Measurements from ENCODE around the gene BTC.
A peak's percentile ranks its signal among the peaks of the same experiment; 100 is the strongest.
"Not testable (repeated sequence)": the region's sequence is repeated elsewhere in the genome, so short reads cannot be mapped to it uniquely, and the experiment has no call there.

The BTC gene, protein sequence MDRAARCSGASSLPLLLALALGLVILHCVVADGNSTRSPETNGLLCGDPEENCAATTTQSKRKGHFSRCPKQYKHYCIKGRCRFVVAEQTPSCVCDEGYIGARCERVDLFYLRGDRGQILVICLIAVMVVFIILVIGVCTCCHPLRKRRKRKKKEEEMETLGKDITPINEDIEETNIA

GRCh38 chr4:74794382-74795010 lies at the start of gene BTC:
Gene BTC, minus strand, starts transcription at chr4:74794523. Its CDS starts 198 bp downstream, at chr4:74794325.
- peak; percentile 43 for DNase-seq

- DNase-seq, result no peak
Observed at GRCh38 chr4:74840936-74841509, 46.7 kb upstream of the BTC start.

GRCh38 chr4:74838746-74839370 lies 44.5 kb upstream of the BTC start:
- DNase-seq, result no peak

DNA sequence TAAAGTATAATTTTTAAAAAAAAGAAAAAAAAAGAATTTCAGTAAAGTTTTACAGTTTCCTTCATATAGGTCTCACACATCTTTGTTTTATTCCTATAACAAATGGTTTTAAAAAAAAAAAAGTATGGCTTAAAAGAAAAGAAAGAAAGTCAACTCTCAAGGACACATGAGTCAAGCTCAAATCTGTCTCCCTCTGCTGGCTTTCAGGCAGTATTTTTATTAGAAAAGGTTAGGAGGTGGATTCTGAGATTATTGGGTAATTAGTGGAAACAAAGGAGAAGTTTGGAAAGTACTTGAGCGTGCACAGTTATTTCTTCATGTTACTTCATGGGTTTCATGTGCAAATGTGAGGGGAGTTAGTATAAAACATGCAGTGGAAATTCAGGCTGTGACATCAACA lies 36.6 kb upstream of the BTC start:
- no peak for DNase-seq

DNA sequence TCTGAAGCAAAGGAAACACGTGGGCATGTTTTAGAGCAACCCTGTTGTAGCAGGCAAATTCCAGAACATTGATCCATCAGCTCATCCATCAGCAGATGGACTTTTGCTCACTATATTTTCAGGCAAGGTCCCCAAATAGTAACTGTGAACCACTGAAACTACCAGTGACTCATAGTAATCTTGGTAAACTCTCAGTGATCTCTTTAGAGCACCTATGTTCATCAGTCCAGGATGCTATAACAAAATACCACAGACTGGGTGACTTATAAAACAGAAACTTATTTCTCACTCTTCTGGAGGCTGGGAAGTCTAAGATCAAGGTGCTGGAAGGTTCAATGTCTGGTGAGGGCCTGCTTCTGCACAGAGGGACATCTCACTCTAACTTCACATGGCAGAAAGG lies 28.9 kb upstream of the BTC start:
- no peak for DNase-seq

- DNase-seq, result no peak
Observed at GRCh38 chr4:74822603-74823002, 28.3 kb upstream of the BTC start.

DNA sequence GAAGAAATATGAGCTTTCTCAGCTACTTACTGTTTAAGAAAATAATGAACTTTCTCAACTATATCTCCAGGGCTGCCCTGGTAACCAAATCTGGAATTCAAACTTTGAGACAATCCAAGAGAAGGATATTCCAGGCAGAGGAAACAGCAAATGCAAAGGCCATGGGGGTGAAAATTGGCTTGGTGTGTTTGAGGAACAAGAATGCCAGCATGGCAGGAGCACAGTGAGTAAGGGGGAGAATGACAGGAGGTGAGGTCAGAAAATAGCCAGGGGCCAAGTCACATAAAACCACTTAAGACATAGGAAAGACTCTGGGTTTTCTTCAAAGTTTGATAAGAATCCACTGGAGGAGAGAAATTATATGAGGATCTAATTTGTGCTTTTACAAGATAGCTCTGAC lies 27.2 kb upstream of the BTC start:
- DNase-seq, result no peak

GRCh38 chr4:74814052-74814451 lies 19.7 kb upstream of the BTC start:
- no peak for DNase-seq

- DNase-seq, result not testable (repeated sequence)
Observed at GRCh38 chr4:74812056-74812455, 17.7 kb upstream of the BTC start.

DNA sequence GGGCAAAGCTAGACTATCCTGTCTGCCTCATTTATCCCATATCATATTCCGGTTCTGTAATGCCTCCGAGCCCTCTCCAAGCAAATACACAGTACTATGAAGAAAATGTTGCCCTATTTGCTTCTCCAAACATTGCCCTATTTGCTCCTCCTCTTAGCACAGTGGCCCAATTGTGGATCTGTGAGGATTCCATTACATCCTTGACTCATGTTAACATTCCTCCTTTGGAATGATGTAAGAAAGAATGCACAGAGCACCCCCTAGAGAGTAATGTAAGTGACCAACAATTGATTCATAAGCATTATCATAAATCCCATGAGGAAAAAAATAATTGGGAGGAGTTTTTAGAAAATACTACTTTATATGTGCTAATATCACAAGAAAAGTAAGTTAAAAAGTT lies 11.3 kb upstream of the BTC start:
- no peak for DNase-seq

DNA sequence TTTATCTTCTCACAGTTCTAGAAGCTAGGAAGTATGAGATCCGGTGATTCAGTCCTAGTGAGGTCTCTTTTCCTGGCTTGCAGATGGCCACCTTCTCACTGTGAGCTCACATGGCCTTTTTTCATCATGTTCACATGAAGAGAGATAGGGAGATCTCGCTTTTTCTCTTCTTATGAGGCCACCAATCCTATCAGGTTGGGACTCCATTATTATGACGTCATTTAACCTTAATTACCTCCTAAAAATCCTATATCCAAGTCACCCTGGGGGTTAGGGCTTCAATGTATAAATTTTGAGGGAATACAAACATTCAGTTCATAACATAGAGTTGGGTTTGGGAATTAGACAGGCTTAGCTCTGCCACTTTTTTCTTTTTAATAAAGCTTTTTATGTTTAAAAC lies 6.0 kb upstream of the BTC start:
- DNase-seq, result no peak

- DNase-seq, result no peak
Observed at GRCh38 chr4:74796631-74797030, 2.3 kb upstream of the BTC start.

DNA sequence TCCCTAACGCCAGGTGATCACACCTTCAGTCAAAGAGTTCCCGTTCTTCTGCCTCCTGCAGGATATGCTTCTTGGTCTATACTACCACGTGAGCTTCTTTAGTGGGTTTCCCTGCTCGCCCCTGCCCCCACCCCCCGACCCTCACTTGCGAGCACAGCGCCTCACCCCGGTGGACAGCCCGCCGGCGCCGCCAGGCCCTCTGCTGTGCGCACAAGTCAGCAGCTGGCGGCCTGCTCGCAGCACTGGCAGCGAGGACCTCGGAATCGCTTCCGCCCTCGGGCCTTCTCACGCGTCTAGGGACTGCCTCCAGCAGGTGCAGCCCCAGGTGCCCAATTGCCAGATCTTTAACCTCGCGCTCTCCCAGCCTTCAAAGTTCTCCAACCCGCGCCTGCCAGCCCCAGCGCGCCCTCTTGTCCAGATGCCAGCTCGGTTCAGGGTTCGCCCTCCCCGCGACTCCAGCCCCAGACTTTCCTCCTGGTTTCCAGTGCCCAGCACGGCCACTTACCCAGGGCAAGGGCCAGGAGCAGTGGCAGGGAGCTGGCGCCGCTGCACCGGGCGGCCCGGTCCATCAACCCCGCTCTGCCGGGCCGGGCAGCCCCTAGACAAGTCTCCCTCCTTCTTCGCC lies 454 bp downstream of the BTC start:
- no peak for DNase-seq

- DNase-seq, result no peak
Observed at GRCh38 chr4:74790652-74791051, 3.7 kb downstream of the BTC start.

DNA sequence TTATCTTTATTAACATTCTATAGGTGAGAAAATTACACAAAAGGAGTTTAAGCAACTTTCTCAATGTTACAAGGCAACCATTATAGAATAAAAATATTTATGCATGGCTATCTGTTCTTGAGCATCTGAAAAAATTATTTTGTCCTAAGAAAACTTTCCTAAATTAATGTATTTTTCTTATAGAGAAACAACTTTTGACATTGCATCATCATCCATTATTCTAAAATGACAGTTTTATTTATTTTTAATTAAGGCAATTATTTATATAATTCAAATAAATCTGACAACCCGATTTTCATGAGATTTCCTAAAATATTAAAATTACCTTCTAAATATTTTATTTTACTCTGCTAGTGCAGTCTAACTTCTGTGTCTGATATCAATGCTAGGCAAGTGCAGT lies 4.8 kb downstream of the BTC start:
- no peak for DNase-seq

DNA sequence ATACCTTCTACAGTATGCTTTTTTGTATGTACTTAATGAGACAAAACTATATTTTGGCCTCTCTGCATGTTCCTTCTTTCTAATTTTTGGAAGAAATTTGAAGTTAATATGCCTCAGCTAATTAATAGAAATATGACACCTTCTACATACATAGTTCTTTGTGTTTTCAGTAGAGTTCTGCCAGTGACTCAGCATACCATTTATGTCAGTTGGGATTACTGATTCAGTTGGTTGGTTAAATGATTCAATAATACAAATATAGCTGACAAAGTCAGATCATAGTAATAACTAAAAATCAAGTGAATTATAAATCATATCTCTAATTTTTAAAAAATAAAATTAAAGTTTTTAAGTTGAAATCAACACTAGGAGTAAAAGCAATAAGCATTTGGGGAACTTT lies 16.8 kb downstream of the BTC start:
- DNase-seq, result no peak

GRCh38 chr4:74772783-74773182 lies 21.5 kb downstream of the BTC start:
- DNase-seq, result no peak

DNA sequence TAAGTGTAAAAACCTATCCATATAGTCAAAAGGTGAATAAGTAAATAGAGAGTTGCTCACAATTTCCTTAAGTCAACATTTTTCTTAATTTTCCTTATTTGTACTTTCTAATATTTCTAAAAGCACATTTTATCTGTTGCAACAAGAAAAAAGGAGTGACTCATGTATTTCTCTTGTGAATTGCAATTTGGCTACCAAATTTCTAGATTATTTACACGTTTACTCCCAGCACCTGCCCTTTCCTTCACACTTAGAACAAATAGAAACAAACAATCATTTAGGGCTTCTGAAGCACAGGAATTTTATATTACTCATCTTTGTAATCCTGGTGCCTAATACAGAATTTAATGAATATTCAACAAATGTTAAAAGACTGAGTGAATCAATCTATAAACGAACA lies 22.2 kb downstream of the BTC start:
- DNase-seq, result no peak

- DNase-seq, result no peak
Observed at GRCh38 chr4:74770226-74770910, 24.0 kb downstream of the BTC start.

DNA sequence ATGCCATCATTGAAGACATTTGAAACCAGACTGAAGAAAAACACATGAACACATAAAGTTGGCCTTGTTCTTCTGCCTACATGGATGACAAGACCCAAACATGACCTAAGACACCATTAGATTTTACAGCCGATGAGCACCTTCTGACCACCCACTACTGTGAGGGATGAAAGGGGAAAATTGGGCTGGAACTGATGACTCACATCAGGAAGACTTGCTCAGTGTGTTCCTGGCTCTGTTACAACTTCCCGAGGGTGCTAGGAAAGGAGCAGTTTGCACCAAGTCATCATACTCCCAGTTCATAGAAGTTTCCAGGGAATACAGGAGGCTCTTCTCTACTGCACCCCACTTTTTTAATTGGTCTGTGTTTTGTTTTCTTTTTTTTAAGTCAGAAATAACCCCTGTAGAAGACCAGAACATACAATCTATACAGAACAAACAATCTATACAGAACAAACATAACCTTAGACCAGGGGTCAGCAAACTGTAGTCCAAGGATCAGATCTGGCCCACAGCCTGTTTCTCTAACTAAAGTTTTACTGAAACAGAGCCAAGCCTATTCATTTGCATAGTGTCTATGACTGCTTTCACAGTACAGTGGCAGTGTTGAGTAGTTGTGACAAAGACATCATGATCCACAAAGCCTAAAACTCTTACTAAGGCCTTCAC lies 25.3 kb downstream of the BTC start:
- DNase-seq, result no peak

- no peak for DNase-seq
Observed at GRCh38 chr4:74764119-74764518, 30.2 kb downstream of the BTC start.

- DNase-seq, result no peak
Observed at GRCh38 chr4:74758551-74759145, 35.7 kb downstream of the BTC start.
